GM18873 (cell line): ENCODE measurements around the gene EME2.
"Not testable (repeated sequence)": the region's sequence is repeated elsewhere in the genome, so short reads cannot be mapped to it uniquely, and the experiment has no call there.

ENCODE experiments used
- ATAC-seq: cut with Tn5 transposase; IDR thresholded peaks from one replicate; pipeline ENCODE4 v1.9.1; 2021; ENCODE audit warnings: mild to moderate bottlenecking, moderate library complexity, moderate number of reproducible peaks; ENCODE audit not compliant: unreplicated experiment, low FRiP score

Gene EME2, protein sequence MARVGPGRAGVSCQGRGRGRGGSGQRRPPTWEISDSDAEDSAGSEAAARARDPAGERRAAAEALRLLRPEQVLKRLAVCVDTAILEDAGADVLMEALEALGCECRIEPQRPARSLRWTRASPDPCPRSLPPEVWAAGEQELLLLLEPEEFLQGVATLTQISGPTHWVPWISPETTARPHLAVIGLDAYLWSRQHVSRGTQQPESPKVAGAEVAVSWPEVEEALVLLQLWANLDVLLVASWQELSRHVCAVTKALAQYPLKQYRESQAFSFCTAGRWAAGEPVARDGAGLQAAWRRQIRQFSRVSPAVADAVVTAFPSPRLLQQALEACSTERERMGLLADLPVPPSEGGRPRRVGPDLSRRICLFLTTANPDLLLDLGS

DNA sequence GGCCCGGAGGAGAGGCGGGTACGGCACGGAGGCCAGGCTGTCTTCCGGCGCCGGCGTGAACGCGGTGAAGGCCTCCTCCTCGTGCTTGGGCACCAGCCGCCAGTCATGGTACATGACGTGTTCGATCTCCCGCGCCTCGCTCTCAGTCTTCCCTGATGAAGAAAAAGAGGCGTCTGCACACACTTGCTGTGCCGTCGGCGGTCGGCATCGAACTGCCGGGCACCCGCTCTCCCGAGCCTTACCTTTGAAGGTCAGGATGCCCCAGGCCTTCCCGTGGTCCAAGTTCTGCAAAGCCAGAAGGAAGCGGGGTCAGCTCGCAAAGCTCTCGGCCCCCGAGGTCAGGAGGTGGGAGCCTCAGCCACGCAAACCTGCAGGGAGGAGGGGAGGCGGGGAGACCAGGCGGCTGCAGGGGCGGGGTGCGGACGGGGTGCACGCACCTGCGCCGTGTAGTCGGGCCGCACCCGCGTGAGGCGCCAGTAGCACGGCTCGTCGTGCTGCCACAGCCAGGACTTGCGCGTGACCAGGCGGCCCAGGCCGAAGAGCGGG is at the start of gene EME2:
Gene EME2 (plus strand): TSS at position 449 of the 546 bp plus-strand sequence. CDS start 418 bp downstream, outside the sequence.
- no peak for ATAC-seq

DNA sequence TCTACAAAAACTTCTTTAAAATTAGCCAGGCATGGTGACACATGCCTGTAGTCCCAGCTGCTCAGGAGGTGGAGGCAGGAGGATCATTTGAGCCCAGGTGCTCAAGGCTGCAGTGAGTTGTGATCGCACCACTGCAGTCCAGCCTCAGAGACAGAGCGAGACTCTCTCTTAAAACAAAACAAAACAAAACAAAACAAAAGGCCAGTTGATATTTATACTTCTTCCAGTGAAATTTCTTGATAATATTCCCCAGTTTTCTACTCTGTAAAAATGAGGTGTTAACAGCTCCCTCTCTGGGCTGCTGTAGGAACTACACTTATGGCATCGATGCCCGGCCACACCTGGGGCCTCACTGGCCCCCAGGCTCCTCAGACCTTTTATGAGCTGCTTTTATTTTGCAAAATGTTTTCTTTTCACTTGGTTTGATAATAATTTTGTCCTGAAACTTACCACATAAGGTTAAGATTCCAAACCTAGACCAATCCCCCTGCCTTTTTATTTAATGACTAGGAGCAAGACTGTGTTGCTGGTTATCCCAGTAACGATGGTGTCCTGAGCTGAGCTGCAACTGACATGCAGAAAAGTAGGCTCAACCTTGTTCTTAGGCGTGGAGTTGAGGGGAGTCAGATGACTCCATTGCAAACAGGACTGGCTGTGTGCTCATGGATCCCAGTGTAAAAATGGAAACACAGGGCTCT is 49.0 kb upstream of the EME2 start:
- ATAC-seq, result no peak

DNA sequence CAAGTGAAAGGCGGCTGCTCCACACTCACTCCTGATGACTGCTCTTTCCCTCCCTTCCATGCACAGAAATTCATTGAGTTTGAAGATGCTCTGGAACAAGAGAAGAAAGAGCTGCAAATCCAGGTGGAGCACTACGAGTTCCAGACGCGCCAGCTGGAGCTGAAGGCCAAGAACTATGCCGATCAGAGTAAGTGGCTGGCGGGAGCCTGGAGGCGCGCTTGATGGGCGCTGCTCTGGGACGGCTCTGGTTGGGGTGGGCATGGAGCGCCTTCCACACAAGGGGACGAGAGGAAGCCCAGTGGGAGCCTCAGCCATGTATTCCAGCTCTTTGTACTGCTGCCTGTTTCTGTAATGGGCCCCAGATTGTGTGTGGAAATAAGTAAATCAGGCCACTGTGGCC is 48.1 kb upstream of the EME2 start:
- no peak for ATAC-seq

DNA sequence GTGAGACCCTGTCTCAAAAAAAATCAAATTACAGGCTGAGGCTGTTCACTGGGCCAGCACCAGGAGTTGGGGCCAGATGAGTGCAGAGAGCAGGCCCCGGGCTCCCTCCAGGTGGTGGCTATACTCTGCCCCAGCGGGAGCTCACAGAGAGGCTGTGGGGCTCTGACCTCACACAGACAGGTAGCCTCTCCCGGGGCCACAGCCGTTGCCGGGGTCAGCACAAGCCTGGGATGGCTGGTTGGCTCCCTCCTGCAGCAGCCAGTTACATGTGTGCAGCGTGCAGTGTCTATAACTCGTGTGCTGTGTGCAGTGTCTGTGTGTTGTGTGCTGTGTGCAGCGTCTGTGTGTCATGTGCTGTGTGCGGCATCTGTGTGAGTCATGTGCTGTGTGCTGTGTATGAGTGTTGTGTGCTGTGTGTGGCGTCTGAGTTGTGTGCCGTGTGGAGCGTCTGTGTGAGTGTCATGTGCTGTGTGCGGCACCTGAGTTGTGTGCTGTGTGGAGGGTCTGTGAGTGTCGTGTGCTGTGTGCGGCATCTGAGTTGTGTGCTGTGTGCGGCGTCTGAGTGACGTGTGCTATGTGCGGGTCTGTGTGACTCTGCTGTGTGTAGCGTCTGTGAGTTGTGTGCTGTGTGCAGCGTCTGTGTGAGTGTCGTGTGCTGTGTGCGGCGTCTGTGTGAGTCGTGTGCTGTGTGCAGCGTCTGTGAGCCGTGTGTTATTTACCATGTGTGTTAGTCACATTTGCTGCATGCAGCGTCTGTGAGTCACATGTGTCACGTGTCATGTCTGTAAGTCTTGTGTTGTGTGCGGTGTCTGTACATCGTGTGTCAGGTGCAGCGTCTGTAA is 45.7 kb upstream of the EME2 start:
- no peak for ATAC-seq

DNA sequence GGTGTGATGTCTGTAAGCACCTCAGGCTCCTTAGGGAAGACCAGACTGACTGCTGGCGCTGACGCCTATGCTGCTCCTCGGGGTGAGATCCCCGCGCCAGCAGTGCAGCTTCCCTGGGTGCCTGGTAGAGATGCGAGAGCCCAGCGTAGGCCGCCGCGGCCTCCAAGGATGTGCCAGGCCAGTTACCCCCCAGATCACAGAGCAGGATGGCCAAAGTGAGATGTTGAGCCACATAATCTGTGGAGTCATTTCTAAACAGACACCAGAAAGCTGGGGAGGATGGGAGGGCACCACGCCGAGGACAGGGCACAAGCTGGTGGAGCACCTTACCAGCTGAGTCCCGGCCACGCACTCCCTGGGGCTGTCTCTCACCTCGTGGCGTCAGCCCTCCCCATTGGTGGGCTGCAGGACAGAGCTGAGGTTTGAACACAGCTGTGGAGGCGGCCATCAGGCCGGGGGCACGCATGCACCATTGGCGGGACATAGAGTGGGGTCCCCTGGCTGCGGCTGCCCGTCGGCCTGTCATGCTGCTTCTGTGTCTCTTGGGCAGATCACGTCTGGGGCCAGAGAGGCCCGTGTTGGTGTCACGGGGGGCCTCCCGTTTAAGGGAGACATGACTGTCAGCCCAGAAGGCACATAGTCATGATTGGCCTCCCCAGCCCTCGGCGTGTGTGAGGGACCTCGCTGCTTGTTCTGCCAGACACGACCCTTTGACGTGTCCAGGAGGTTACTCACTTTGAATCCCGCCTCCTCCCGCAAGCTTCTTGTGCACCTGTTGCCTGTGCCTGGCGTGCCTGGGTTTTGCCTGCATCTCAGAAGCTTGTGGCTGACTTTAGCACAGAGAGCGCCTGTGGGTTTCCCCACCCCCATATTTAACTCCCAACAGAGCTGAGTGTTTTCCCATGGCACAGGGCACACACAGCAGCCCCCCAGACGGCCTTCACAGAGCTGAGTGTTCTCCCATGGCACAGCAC is 44.7 kb upstream of the EME2 start:
- ATAC-seq, result no peak

DNA sequence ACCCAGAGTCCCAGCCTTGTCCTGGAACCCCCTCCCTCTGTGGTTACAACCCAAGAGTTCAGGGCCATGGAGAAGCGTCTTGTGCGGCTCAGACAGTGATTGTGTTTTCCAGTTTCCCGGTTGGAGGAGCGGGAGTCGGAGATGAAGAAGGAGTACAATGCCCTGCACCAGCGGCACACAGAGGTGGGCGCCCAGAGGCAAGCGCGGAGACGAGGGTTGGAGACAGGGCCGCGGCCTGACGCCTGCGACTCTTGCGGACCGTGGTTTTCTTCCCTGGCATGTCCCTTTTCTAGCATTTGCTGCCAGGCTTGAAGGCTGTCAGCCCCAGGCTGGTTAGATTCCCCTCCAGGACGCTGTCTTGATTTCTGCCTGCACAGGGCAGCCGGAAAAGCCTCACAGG is 43.6 kb upstream of the EME2 start:
- ATAC-seq, result no peak

DNA sequence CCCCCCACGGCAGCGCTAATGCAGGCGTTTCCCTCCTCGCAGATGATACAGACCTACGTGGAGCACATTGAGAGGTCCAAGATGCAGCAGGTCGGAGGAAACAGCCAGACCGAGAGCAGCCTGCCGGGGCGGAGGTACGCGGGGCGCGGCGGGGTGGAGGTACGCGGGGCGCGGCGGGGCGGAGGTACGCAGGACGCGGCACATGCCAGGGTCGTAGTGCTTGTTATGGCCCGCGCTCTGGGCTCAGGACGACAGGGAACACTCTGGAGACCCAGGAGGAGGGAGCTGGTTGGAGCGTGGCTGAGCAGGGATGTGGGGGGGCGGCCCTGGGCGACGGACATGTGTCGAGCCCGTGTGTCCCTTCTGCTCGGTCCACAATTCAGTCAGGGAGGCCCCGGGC is 43.2 kb upstream of the EME2 start:
- ATAC-seq, result no peak

DNA sequence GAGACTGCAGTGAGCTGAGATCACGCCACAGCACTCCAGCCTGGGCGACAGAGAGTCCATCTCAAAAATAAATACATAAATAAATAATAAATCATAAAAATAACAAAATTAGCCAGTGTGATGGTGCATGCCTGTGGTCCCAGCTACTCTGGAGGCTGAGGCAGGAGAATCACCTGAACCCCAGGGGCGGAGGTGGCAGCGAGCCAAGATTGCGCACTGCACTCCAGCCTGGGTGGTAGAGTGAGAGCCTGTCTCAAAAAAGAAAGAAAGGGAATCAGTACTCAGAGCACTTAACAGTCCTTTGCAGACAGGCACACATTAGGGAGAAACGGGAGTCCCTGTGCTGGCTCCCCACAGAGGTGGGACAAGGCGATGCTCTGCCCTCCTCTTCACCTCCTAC is 41.5 kb upstream of the EME2 start:
- ATAC-seq, result no peak

DNA sequence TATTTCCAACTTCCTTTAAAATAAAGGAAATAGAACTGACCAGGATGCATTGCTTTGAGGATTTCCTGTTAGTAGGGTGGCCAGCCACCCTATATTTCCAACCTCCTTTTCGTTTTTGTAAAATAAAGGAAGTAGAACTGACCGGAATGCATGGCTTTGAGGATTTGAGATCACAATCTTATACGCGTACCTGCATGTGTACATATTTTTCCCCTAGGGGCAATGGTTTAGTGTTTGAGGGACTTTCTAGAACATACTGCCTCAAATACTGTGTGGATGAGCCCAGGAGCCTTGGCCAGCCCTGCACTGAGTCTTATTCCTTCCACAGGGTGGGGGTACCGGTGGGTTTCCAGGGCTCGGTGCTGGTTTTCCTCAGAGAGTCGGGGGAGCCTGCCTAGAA is 41.0 kb upstream of the EME2 start:
- ATAC-seq, result no peak

DNA sequence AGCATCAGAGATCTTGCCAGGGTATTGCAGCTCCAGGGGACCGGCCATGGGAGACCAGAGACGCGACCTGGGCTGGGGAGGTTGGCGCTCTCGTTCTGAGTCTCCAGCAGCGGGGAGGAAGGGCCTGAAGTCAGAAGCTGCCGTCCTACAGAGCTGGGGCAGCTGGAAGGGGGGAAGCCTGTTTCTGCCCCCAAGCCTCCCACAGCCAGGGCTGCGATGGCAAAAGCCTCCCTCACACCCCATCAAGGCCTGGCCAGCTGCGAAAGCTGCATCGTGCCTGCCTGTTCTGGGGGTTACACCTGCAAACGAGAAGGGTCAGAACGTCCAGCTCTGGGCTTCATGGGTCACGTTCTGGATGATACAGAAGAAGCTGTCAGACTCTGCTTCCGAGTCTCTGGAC is 40.5 kb upstream of the EME2 start:
- no peak for ATAC-seq

DNA sequence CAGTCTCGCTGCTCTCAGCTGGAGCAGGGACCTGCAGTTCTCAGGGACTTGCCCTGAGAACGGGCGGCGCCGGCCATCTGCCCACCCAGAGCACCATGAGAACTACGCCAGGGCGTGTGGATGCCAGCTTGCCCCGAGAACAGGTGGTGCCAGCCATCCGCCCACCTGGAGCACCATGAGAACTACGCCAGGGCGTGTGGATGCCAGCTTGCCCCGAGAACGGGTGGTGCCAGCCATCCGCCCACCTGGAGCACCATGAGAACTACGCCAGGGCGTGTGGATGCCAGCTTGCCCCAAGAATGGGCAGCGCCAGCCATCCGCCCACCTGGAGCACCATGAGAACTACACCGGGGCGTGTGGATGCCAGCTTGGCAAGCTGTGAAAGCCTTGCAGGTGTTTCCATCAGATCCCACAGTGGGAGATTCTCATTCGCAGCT is 40.0 kb upstream of the EME2 start:
- ATAC-seq, result not testable (repeated sequence)

DNA sequence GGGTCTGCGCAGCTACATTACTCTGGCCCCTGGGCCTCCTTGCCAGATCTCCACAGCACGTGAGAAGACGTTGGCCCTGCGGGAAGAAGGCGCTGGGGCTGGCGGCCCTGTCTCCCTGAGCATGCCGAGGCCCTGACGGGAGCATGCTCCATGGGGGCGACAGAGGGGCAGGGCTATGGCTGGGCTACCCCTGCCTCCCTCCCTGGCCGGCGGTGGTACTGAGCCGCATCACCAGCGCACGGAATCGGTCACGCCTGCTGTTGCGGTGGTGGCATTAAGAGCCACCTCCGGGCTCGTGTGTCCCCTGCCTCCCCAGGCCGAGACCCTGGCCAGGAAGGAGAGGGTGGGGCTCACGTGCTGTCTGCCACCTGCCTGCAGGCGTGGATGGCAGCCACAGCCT is 38.5 kb upstream of the EME2 start:
- no peak for ATAC-seq

DNA sequence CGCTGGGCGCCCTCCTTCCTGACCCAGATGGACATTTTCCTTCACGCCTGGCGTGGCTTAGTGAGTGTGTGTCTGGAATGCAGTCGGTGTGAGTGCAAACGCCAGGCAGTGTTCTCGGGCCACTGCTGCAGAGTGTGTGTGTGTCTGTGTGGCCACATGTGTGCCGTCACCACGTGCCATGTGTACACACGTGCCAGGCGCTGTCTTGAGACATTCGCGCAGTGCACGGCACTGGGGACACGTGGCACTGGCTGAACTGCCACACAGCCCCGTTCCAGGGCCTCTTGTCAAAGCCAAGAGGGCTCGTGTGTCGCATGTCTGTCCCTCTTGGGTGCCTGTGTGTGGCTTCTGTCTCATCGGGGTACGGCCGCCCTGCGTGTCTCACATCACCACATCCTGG is 37.8 kb upstream of the EME2 start:
- ATAC-seq, result no peak

DNA sequence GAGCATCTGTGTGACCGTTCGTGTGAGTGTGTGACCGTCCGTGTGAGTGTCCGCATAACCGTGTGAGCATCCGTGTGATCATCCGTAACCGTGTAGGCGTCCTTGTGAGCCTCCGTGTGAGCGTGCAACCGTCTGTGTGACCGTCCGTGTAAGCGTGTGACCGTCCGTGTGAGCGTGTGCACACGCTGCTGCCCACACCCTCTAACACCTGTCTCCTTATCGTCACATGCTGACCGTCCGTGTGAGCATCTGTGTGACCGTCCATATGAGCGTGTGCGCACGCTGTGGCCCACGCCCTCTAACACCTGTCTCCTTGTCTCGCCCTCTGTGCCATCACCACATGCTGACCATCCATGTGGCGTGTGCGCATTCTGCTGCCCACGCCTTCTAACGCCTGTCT is 32.4 kb upstream of the EME2 start:
- no peak for ATAC-seq

DNA sequence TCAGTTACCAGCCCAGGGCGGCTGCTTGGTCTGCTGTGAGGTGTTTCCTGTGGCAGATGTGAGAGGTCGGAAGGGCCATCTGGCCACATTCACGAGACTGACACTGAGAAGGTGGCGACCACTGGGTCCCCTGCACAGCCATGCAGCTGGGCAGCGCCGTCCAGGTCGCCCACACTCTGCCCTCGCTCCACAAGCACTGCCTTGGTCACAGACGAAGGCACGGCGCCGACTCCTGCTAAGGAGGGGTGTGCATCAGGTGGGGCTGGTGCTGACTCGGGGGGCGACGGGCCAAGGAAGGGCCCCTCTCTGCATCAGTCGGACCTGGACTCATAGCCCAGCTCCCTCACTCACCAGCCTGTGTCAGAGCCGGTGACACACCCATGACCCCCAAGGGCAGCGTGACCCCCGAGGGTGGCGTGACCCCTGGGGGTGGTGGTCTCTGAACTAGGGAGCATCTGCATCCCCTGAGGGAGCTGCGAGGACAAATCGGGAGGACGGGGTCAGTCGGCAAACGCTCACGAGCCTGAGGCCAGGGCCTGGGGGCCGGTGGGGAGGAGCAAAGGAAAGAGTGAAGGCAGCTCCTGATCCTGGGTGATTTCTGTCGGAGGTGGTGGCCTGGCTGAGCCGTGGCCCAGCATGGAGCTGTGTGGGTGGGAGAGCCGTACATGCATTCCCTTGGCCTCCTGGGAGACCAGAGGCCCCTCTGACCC is 31.7 kb upstream of the EME2 start:
- no peak for ATAC-seq

DNA sequence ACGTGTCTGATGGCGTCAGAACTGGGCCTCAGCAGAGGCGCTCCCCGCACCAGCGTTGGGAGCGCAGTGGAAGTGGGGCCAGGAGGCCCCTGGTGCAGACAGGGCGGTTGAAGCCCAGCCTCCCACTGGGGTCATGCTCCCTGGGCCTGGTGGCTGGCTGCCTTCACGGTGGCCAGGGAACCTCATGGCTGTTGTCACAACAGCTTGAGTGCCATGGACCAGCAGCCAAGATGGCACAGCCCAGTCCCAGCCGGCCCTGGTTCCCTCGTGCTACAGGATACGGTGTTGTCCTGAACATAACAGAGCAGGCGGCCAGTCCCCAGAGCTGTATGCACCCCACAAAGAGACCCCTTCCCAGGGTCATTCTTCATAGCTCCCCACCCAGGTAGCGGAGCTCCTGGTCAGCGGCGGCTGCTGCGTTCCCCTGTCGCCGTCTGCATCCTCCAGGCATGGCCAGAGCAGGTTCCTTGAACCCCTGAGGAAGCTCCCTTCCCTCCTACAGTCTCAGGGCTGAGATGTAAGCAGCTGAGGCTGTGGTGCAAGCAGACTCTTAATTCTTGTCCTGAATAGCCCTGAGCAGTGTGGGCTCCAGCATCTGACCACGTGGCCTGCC is 31.0 kb upstream of the EME2 start:
- ATAC-seq, result no peak

DNA sequence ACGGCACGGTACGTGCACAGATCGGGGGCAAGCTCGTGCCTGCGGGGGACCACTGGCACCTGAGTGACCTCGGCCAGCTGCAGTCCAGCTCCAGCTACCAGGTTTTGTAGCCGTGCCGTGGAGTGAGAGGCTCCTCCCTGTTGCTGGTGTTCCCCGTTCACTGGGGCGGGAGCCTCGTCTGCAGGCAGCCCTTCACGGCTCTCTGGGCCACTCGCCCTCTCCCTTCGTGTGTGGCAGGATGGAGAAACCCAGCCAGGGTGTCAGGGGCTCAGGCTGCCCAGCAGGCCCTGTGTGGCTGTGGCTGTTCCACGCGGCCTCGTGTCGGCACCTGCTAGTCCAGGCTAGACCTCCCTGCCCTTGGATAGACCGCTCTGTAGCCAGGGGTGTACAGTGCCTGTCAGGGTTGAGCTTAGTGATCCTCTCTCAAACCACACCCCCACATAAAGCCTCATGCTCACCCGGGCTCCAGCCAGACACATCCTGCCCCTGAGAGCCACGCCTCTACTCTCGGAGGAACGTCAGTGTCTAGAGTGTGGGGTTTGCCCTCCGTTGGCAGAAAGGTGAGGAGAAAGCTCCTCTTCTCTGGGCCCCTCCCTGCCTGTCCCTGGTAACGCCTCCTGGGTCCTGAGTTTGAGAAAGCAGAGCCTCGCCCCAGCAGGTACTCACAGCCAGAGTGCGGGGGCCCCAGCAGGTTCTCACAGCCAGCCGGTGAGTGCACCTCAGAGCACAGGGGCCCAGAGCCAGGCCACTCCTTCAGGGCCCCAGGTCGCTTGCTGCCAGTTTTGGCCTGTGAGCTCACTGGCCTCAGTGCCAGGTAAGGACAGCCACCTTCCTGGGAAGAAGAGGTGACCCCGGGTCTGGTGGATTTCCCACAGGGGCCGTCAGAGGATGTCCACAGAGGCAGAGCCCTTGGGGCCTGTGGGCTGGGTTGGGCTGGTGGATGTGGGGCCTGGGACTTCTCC is 29.0 kb upstream of the EME2 start:
- no peak for ATAC-seq
